HK-2 (cell line): ENCODE data around the gene LIN7C.
A peak's percentile ranks its signal among the peaks of the same experiment; 100 is the strongest.
"Not testable (repeated sequence)": the region's sequence is repeated elsewhere in the genome, so short reads cannot be mapped to it uniquely, and the experiment has no call there.

Source experiments
- DNase-seq: peaks from one replicate; pipeline ENCODE4 v3.0.0-alpha.2; 2018; ENCODE audit not compliant: unreplicated experiment

Gene LIN7C

GRCh38 chr11:27470826-27471588 lies 35.6 kb downstream of the LIN7C start:
- peak; percentile 13 for DNase-seq

- no peak for DNase-seq
Measured at GRCh38 chr11:27470166-27470565, 36.4 kb downstream of the LIN7C start.

- no peak for DNase-seq
Measured at GRCh38 chr11:27468995-27469695, 37.4 kb downstream of the LIN7C start.

GRCh38 chr11:27468209-27468994 lies 38.2 kb downstream of the LIN7C start:
- DNase-seq = no peak

- no peak for DNase-seq
Measured at GRCh38 chr11:27467181-27467913, 39.2 kb downstream of the LIN7C start.

- DNase-seq = no peak
Measured at GRCh38 chr11:27466363-27466762, 40.2 kb downstream of the LIN7C start.

GRCh38 chr11:27465629-27466028 lies 40.9 kb downstream of the LIN7C start:
- DNase-seq = no peak

- DNase-seq = no peak
Measured at GRCh38 chr11:27464909-27465308, 41.7 kb downstream of the LIN7C start.

GRCh38 chr11:27464289-27464696 lies 42.3 kb downstream of the LIN7C start:
- DNase-seq = no peak

- DNase-seq = no peak
Measured at GRCh38 chr11:27462543-27462942, 44.0 kb downstream of the LIN7C start.

- no peak for DNase-seq
Measured at GRCh38 chr11:27460158-27460978, 46.2 kb downstream of the LIN7C start.

GRCh38 chr11:27459191-27459590 lies 47.4 kb downstream of the LIN7C start:
- DNase-seq = no peak

- DNase-seq = no peak
Measured at GRCh38 chr11:27458182-27458581, 48.4 kb downstream of the LIN7C start.

GRCh38 chr11:27456795-27457329 lies 49.7 kb downstream of the LIN7C start:
- no peak for DNase-seq

- no peak for DNase-seq
Measured at GRCh38 chr11:27456140-27456794, 50.3 kb downstream of the LIN7C start.

GRCh38 chr11:27455667-27456066 lies 50.9 kb downstream of the LIN7C start:
- DNase-seq = no peak

- DNase-seq = no peak
Measured at GRCh38 chr11:27453701-27454100, 52.9 kb downstream of the LIN7C start.

- DNase-seq = no peak
Measured at GRCh38 chr11:27452147-27452546, 54.4 kb downstream of the LIN7C start.

GRCh38 chr11:27451244-27451965 lies 55.2 kb downstream of the LIN7C start:
- no peak for DNase-seq

- not testable (repeated sequence) for DNase-seq
Measured at GRCh38 chr11:27448184-27448540, 58.4 kb downstream of the LIN7C start.
